HCT116 (cell line): ENCODE measurements around the gene CDK5RAP2.

ENCODE experiments used
- CEBPB ChIP-seq: IDR thresholded peaks from 2 replicates; pipeline ENCODE4 v1.6.1; 2012; ENCODE audit warnings: low read depth
- EZH2 ChIP-seq: fragments of 200-600 bp; sonication (generic); IDR thresholded peaks from 2 replicates; pipeline ENCODE4 v1.6.1; 2017; ENCODE audit warnings: antibody characterized with exemption, mixed run types
- EZH2phosphoT487 ChIP-seq: fragments of 200-600 bp; IDR thresholded peaks from 2 replicates; pipeline ENCODE4 v1.6.1; 2018; ENCODE audit warnings: antibody characterized with exemption, borderline replicate concordance
- POLR2A ChIP-seq: IDR thresholded peaks from 2 replicates; pipeline ENCODE4 v1.7.0; 2011; ENCODE audit warnings: borderline replicate concordance; ENCODE audit not compliant: insufficient read depth, insufficient read length; ENCODE audit errors: extremely low read depth
- POLR2AphosphoS5 ChIP-seq: IDR thresholded peaks from 2 replicates; pipeline ENCODE4 v1.6.1; 2011; ENCODE audit warnings: mild to moderate bottlenecking, low read depth, low read length, moderate library complexity
- RAD21 ChIP-seq: IDR thresholded peaks from 2 replicates; pipeline ENCODE4 v1.6.1; 2012; ENCODE audit warnings: low read depth, mild to moderate bottlenecking
- SIN3A ChIP-seq: IDR thresholded peaks from 2 replicates; pipeline ENCODE4 v1.6.1; 2012; ENCODE audit warnings: low read depth
- TCF7L2 ChIP-seq: IDR thresholded peaks from 2 replicates; pipeline ENCODE4 v1.7.0; 2011; ENCODE audit warnings: borderline replicate concordance, inconsistent platforms; ENCODE audit not compliant: insufficient read depth, insufficient read length; ENCODE audit errors: extremely low read depth
- YY1 ChIP-seq: IDR thresholded peaks from 2 replicates; pipeline ENCODE4 v1.6.1; 2011; ENCODE audit warnings: low read length, low read depth, moderate library complexity, mild to moderate bottlenecking; ENCODE audit not compliant: insufficient replicate concordance; ENCODE audit errors: extremely low read depth
- TF ChIP-seq, protein P1 (sequence below), 3 experiments: fragments of 200-600 bp in 1 of 3; sonication (generic) in 1 of 3; IDR thresholded peaks in 2 of 3; conservative IDR thresholded peaks in 1 of 3; 2 replicates each; pipeline ENCODE4 v1.5.1; 2012 to 2017; ENCODE audit warnings: low read depth in 2 of 3, low read length in 2 of 3, antibody characterized with exemption in 1 of 3, borderline replicate concordance in 1 of 3, control low read depth in 1 of 3, mild to moderate bottlenecking in 1 of 3, mixed read lengths in 1 of 3, mixed run types in 1 of 3, moderate library complexity in 1 of 3; ENCODE audit not compliant: insufficient read depth in 1 of 3
- TF ChIP-seq, protein P2 (sequence below): IDR thresholded peaks from 2 replicates; pipeline ENCODE4 v1.6.1; 2012

DNA sequence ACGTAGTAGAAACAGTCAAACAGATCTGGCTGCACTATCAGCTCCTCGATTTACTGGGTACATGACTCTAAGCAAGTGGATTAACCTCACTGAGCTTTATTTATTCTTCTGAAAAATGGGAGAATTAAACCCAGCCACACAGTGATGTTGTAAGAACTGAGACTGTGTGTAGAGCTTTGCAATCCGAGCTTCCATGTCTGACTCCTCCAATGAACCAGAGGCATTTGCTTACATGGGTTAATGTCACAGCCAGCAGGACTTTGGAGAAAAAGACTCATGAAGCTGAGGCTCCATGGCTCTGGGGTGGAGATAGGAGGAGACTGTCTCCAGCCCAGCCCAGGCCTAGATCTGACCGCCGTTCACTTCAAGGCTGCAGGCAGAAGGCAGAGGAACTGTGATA, 201.3 kb downstream of the CDK5RAP2 start:
- TF ChIP-seq POLR2A = no peak
- TF ChIP-seq RAD21 = no peak
- TF ChIP-seq, protein P1, sequence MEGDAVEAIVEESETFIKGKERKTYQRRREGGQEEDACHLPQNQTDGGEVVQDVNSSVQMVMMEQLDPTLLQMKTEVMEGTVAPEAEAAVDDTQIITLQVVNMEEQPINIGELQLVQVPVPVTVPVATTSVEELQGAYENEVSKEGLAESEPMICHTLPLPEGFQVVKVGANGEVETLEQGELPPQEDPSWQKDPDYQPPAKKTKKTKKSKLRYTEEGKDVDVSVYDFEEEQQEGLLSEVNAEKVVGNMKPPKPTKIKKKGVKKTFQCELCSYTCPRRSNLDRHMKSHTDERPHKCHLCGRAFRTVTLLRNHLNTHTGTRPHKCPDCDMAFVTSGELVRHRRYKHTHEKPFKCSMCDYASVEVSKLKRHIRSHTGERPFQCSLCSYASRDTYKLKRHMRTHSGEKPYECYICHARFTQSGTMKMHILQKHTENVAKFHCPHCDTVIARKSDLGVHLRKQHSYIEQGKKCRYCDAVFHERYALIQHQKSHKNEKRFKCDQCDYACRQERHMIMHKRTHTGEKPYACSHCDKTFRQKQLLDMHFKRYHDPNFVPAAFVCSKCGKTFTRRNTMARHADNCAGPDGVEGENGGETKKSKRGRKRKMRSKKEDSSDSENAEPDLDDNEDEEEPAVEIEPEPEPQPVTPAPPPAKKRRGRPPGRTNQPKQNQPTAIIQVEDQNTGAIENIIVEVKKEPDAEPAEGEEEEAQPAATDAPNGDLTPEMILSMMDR (IDR thresholded peaks at IDR 0.05 in 2 of 3, conservative IDR thresholded peaks at IDR 0.05 in 1 of 3; ENCODE audit: borderline replicate concordance in 1 of 3, insufficient read depth in 1 of 3, low read depth in 2 of 3, low read length in 2 of 3) = no peak
- TF ChIP-seq CEBPB = no peak
- TF ChIP-seq YY1 = no peak
- TF ChIP-seq SIN3A = no peak
- TF ChIP-seq EZH2 = no peak
- TF ChIP-seq POLR2AphosphoS5 = no peak
- no peak for TF ChIP-seq EZH2phosphoT487
- TF ChIP-seq, protein P2, sequence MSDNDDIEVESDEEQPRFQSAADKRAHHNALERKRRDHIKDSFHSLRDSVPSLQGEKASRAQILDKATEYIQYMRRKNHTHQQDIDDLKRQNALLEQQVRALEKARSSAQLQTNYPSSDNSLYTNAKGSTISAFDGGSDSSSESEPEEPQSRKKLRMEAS = no peak
- no peak for TF ChIP-seq TCF7L2
